ENCODE measurements around the gene STK11IP. TPM values are rescaled to one million over a fixed set of nuclear protein-coding genes. Genes with fewer than 3 reads are reported as not detected.
A peak's percentile ranks its signal among the peaks of the same experiment; 100 is the strongest.

Gene STK11IP
- total RNA-seq, 1 donor from 2014 or later = 32.9 TPM

DNA sequence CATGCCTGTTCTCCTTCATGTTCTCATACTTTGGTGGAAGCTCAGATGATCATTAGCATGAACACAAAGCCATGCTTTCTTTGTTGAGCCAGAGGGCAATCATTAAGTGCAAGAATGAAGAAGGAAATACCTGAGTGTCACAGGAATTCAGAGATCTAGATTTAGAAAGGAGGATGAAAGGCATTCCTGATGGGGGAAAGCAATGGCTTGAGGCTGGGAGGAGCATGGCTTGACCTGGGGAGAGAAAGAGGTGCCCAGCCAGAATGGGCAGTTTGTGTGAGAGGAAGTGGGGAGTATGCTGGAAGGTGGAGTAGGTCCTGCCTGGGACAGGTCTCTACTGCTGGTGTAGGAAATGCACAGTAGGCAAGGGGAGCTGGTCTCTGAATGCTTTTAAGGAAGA lies 64.9 kb downstream of the STK11IP start:
- H3K27me3 Mint-ChIP-seq (ENCODE audit: low read depth) = peaks cover 23% of the 10 kb centered on the region
- H3K4me1 Mint-ChIP-seq = no peaks in the 10 kb centered on the region
- TF ChIP-seq, protein P1, sequence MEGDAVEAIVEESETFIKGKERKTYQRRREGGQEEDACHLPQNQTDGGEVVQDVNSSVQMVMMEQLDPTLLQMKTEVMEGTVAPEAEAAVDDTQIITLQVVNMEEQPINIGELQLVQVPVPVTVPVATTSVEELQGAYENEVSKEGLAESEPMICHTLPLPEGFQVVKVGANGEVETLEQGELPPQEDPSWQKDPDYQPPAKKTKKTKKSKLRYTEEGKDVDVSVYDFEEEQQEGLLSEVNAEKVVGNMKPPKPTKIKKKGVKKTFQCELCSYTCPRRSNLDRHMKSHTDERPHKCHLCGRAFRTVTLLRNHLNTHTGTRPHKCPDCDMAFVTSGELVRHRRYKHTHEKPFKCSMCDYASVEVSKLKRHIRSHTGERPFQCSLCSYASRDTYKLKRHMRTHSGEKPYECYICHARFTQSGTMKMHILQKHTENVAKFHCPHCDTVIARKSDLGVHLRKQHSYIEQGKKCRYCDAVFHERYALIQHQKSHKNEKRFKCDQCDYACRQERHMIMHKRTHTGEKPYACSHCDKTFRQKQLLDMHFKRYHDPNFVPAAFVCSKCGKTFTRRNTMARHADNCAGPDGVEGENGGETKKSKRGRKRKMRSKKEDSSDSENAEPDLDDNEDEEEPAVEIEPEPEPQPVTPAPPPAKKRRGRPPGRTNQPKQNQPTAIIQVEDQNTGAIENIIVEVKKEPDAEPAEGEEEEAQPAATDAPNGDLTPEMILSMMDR (conservative IDR thresholded peaks at IDR 0.05) = no peak
- H3K4me3 Mint-ChIP-seq = no peak overlapping the region
- no peak for DNase-seq (ENCODE audit: low read depth, low spot score)
- H3K27ac Mint-ChIP-seq (ENCODE audit: unreplicated experiment) = no peak overlapping the region
- peaks cover 3% of the 10 kb centered on the region for H3K36me3 Mint-ChIP-seq (ENCODE audit: low read depth)
- peaks cover 8% of the 10 kb centered on the region for H3K9me3 Mint-ChIP-seq

GRCh38 chr2:219663116-219663762 lies 65.6 kb downstream of the STK11IP start:
- no peak for DNase-seq (ENCODE audit: low read depth, low spot score)
- Mint-ChIP-seq H3K4me3 (no peak overlapping the region), H3K36me3 (ENCODE audit: low read depth) (peaks cover 3% of the 10 kb centered on the region), H3K4me1 (no peaks in the 10 kb centered on the region), H3K9me3 (peaks cover 8% of the 10 kb centered on the region), H3K27ac (ENCODE audit: unreplicated experiment) (no peak overlapping the region), H3K27me3 (ENCODE audit: low read depth) (peaks cover 17% of the 10 kb centered on the region)
- TF ChIP-seq, protein P1 (conservative IDR thresholded peaks at IDR 0.05) = no peak

DNA sequence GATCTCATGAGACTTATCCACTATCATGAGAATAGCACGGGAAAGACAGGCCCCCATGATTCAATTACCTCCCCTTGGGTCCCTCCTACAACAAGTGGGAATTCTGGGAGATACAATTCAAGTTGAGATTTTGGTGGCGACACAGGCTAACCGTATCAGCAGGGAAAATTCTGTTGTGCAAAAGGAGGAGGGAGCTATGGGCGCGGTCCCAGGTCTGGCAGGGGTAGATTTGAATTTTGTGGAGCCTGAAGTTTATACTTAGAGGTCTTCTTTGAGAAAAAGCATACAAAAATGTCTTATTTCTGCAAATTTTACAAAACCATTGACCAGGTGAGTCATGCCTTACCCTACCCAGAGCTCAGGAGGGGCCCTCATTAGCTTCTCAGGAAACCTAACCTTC lies 66.4 kb downstream of the STK11IP start:
- H3K9me3 Mint-ChIP-seq = peaks cover 8% of the 10 kb centered on the region
- peaks cover 11% of the 10 kb centered on the region for H3K27me3 Mint-ChIP-seq (ENCODE audit: low read depth)
- no peak overlapping the region for H3K4me3 Mint-ChIP-seq
- H3K36me3 Mint-ChIP-seq (ENCODE audit: low read depth) = peaks cover 3% of the 10 kb centered on the region
- no peak overlapping the region for H3K27ac Mint-ChIP-seq (ENCODE audit: unreplicated experiment)
- DNase-seq (ENCODE audit: low read depth, low spot score) = no peak
- no peaks in the 10 kb centered on the region for H3K4me1 Mint-ChIP-seq
- TF ChIP-seq, protein P1 (conservative IDR thresholded peaks at IDR 0.05) = no peak

GRCh38 chr2:219664944-219665343 lies 67.3 kb downstream of the STK11IP start:
- Mint-ChIP-seq H3K4me1 (no peaks in the 10 kb centered on the region), H3K4me3 (no peak overlapping the region), H3K27me3 (ENCODE audit: low read depth) (peaks cover 8% of the 10 kb centered on the region), H3K27ac (ENCODE audit: unreplicated experiment) (peak overlapping the region; percentile 88), H3K9me3 (peaks cover 8% of the 10 kb centered on the region), H3K36me3 (ENCODE audit: low read depth) (peaks cover 3% of the 10 kb centered on the region)
- TF ChIP-seq, protein P1 (conservative IDR thresholded peaks at IDR 0.05) = no peak
- no peak for DNase-seq (ENCODE audit: low read depth, low spot score)

DNA sequence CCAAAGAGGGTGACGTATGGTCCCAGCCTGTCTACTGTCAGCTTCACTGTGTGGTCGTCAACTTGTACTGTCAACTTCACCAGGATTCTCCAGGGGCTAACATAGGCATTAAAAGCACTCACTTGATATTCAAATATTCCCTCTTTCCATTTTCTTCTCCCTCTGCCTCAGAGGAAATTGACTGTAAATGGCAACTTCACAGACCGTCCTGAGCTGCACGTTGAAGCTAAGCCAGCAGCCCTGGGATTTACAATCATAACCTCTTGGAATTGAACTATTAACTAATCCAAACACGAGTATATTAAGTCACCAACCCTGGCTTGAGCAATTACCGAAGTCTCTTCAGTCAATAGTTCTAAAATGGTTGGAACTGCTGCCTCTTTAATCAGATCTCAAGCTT lies 68.3 kb downstream of the STK11IP start:
- Mint-ChIP-seq H3K27ac (ENCODE audit: unreplicated experiment) (no peak overlapping the region), H3K9me3 (peaks cover 2% of the 10 kb centered on the region), H3K36me3 (ENCODE audit: low read depth) (no peaks in the 10 kb centered on the region), H3K4me3 (no peak overlapping the region), H3K27me3 (ENCODE audit: low read depth) (peaks cover 9% of the 10 kb centered on the region), H3K4me1 (peaks cover 7% of the 10 kb centered on the region)
- TF ChIP-seq, protein P1 (conservative IDR thresholded peaks at IDR 0.05) = no peak
- no peak for DNase-seq (ENCODE audit: low read depth, low spot score)

Small RNA genes lying within 50 kb of the gene (microRNA-seq; reads per million reads assigned to microRNA genes)
- not detected for gene MIR3132

Other genes starting within 250 kb of the STK11IP start
- 36.9 and 39.5 TPM in 2 replicates for gene DNPEP, start 209.9 kb upstream of the STK11IP start, total RNA-seq
- gene DES, start 179.5 kb upstream of the STK11IP start, total RNA-seq = 0.28 TPM in 1 of 2 replicates, not detected in the other
- gene SPEG, start 163.0 kb upstream of the STK11IP start, total RNA-seq = 13.4 and 17.5 TPM in 2 replicates
- 24.3 and 26.1 TPM in 2 replicates for gene GMPPA, start 99.0 kb upstream of the STK11IP start, total RNA-seq
- 1.0 and 1.5 TPM in 2 replicates for gene ASIC4, start 83.4 kb upstream of the STK11IP start, total RNA-seq
- gene CHPF, start 54.0 kb upstream of the STK11IP start, total RNA-seq = 27.0 and 30.0 TPM in 2 replicates
- gene TMEM198, start 53.8 kb upstream of the STK11IP start, total RNA-seq = 15.7 and 16.4 TPM in 2 replicates
- gene OBSL1, start 26.3 kb upstream of the STK11IP start, total RNA-seq = 122 and 123 TPM in 2 replicates
- gene INHA, start 25.5 kb upstream of the STK11IP start, total RNA-seq = 0.50 TPM in 1 of 2 replicates, not detected in the other
- 10.0 and 11.4 TPM in 2 replicates for gene SLC4A3, start 29.8 kb downstream of the STK11IP start, total RNA-seq

Data from neural crest cell (in vitro differentiated cells).